Activated naive CD4-positive, alpha-beta T cell treated with anti-CD3 and anti-CD28 coated beads, Interleukin-2, amount 50 U/mL, for 24 hours (primary cell): ENCODE data around the gene MCOLN2.
A peak's percentile ranks its signal among the peaks of the same experiment; 100 is the strongest.
"Not testable (repeated sequence)": the region's sequence is repeated elsewhere in the genome, so short reads cannot be mapped to it uniquely, and the experiment has no call there.

Experiments
- H3K27ac Mint-ChIP-seq: one replicate; pipeline ENCODE4 v1.8.0; 2021; ENCODE audit warnings: mild to moderate bottlenecking, mixed read lengths
- H3K27me3 Mint-ChIP-seq: one replicate; pipeline ENCODE4 v1.8.0; 2021; ENCODE audit warnings: mixed read lengths
- H3K36me3 Mint-ChIP-seq: one replicate; pipeline ENCODE4 v1.8.0; 2021; ENCODE audit warnings: mixed read lengths
- H3K4me1 Mint-ChIP-seq: one replicate; pipeline ENCODE4 v1.8.0; 2021; ENCODE audit warnings: mixed read lengths
- H3K4me3 Mint-ChIP-seq: one replicate; pipeline ENCODE4 v1.8.0; 2021; ENCODE audit warnings: mild to moderate bottlenecking, mixed read lengths
- H3K9me3 Mint-ChIP-seq: one replicate; pipeline ENCODE4 v1.8.0; 2021; ENCODE audit warnings: mixed read lengths

Gene MCOLN2

GRCh38 chr1:84936116-84936810, 60.6 kb downstream of the MCOLN2 start:
- H3K4me1 Mint-ChIP-seq: peaks cover 5% of the 10 kb centered on the region
- H3K9me3 Mint-ChIP-seq: no peaks in the 10 kb centered on the region
- H3K27me3 Mint-ChIP-seq: no peaks in the 10 kb centered on the region
- no peak overlapping the region for H3K4me3 Mint-ChIP-seq
- H3K27ac Mint-ChIP-seq: no peak overlapping the region
- no peaks in the 10 kb centered on the region for H3K36me3 Mint-ChIP-seq

DNA sequence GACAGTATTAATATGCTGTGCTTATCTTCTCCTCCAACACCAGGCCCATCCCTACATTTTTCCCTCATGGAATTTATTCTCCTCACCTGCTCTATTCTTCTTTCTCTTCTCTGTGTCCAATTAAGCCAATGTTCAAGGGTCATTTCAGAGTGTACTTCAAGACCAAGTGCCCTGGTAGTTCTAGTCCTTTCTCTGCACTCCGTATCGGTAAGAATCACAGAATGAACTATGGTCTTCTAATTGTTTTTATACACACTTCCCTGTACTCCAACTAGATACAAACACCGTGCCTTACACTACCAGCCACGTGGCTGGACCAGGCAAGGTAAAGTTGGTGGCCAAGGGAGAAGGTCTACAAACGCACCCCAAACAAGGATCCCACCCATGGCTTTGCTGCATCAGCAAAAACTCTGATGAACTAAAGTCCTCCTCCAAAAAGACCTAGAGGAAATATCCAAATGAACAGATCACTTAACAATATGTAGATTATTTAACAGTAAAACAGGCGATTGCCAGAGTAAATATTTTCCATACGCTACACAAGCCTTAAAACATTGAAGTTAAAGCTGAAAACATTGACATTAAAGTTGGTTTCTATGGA, 63.8 kb downstream of the MCOLN2 start:
- no peak overlapping the region for H3K4me3 Mint-ChIP-seq
- no peaks in the 10 kb centered on the region for H3K27me3 Mint-ChIP-seq
- H3K27ac Mint-ChIP-seq: no peak overlapping the region
- H3K36me3 Mint-ChIP-seq: no peaks in the 10 kb centered on the region
- no peaks in the 10 kb centered on the region for H3K9me3 Mint-ChIP-seq
- peaks cover 24% of the 10 kb centered on the region for H3K4me1 Mint-ChIP-seq

DNA sequence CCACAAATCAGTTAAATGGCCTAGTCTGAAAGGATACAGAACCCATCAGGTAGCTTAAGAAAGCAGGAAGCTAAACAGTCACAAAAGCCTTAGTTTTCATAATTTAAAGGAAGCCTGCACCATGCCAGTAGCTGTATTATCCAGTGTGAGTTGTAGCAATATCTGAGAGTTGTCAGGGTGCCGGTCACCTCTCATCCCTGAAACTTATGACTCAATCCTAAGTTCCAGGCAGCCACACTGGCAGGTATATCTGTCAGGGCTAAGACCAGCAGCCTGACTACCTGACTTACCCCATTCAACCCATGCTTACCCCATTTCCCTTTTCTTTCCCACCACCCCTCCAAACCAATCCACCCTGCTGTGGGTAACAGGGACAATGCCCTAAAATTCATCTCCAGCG, 66.1 kb downstream of the MCOLN2 start:
- no peaks in the 10 kb centered on the region for H3K27me3 Mint-ChIP-seq
- H3K4me1 Mint-ChIP-seq: peaks cover 19% of the 10 kb centered on the region
- no peak overlapping the region for H3K4me3 Mint-ChIP-seq
- H3K9me3 Mint-ChIP-seq: no peaks in the 10 kb centered on the region
- no peak overlapping the region for H3K27ac Mint-ChIP-seq
- H3K36me3 Mint-ChIP-seq: no peaks in the 10 kb centered on the region

DNA sequence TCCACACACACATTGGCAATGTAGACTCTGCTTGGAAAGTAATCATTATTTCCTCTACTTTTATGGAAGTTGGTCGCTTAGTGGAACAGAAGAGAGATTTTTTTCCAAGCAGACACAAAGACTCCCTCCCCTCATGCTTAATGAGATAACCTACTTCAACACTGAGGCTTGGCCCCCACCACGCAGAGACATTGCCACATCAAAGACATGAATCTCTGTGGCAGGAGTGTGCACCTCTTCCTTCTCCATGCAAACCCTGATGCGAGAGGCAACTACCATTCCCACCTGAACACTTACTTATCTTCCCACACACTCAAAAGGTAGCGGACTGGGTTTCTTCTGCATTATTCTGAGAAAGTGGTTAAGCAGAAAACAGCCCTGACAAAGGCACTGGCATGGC, 66.6 kb downstream of the MCOLN2 start:
- no peak overlapping the region for H3K27ac Mint-ChIP-seq
- no peaks in the 10 kb centered on the region for H3K9me3 Mint-ChIP-seq
- H3K4me3 Mint-ChIP-seq: peak overlapping the region; percentile 15
- H3K36me3 Mint-ChIP-seq: no peaks in the 10 kb centered on the region
- H3K27me3 Mint-ChIP-seq: no peaks in the 10 kb centered on the region
- H3K4me1 Mint-ChIP-seq: peaks cover 19% of the 10 kb centered on the region

DNA sequence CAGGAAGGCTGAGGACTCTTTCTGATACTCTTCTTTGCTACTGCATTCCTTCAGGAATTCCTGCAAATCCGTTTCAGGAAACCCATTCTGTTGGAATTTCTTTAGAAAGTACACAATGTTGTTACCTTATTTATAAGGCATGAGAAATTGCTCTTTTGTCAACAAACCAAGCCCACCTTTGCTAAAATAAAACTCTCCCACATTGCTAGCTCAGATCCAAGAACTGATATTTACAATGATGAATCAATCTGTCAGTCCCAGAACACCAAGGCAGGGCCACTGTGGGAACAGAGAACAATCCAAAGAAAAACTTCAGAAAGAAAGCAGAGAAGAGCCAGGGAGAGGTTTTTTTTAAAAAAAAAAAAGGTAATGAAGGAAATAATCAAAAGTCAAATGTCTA, 67.3 kb downstream of the MCOLN2 start:
- no peaks in the 10 kb centered on the region for H3K36me3 Mint-ChIP-seq
- H3K4me3 Mint-ChIP-seq: no peak overlapping the region
- no peaks in the 10 kb centered on the region for H3K9me3 Mint-ChIP-seq
- H3K27ac Mint-ChIP-seq: no peak overlapping the region
- H3K27me3 Mint-ChIP-seq: no peaks in the 10 kb centered on the region
- H3K4me1 Mint-ChIP-seq: peaks cover 19% of the 10 kb centered on the region

- H3K36me3 Mint-ChIP-seq: no peaks in the 10 kb centered on the region
- peaks cover 19% of the 10 kb centered on the region for H3K4me1 Mint-ChIP-seq
- no peak overlapping the region for H3K27ac Mint-ChIP-seq
- no peaks in the 10 kb centered on the region for H3K9me3 Mint-ChIP-seq
- no peaks in the 10 kb centered on the region for H3K27me3 Mint-ChIP-seq
- no peak overlapping the region for H3K4me3 Mint-ChIP-seq
Observed at GRCh38 chr1:84928979-84929378, 67.9 kb downstream of the MCOLN2 start.

- no peaks in the 10 kb centered on the region for H3K36me3 Mint-ChIP-seq
- no peak overlapping the region for H3K27ac Mint-ChIP-seq
- no peaks in the 10 kb centered on the region for H3K27me3 Mint-ChIP-seq
- no peaks in the 10 kb centered on the region for H3K4me1 Mint-ChIP-seq
- no peak overlapping the region for H3K4me3 Mint-ChIP-seq
- no peaks in the 10 kb centered on the region for H3K9me3 Mint-ChIP-seq
Observed at GRCh38 chr1:84923317-84923716, 73.6 kb downstream of the MCOLN2 start.

DNA sequence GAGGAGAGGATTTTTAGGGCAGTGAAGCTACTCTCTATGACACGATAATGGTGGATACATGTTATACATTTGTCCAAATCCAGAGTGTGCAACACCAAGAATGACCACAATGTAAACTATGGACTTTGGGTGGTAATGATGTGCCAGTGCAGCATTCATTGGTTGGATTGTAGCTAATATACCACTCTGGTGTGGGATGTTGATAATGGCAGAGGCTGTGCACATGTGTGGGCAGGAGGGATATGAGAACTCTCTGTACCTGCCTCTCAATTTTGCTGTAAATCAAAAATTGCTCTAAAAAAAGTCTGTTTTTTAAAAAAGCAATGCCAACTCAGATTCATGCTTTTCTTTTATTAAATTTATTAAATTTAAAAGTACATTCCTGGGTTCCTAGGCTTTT, 76.8 kb downstream of the MCOLN2 start:
- H3K4me3 Mint-ChIP-seq: no peak overlapping the region
- H3K27ac Mint-ChIP-seq: no peak overlapping the region
- H3K36me3 Mint-ChIP-seq: no peaks in the 10 kb centered on the region
- no peaks in the 10 kb centered on the region for H3K4me1 Mint-ChIP-seq
- no peaks in the 10 kb centered on the region for H3K27me3 Mint-ChIP-seq
- no peaks in the 10 kb centered on the region for H3K9me3 Mint-ChIP-seq

- no peak overlapping the region for H3K4me3 Mint-ChIP-seq
- H3K36me3 Mint-ChIP-seq: no peaks in the 10 kb centered on the region
- H3K27me3 Mint-ChIP-seq: no peaks in the 10 kb centered on the region
- no peak overlapping the region for H3K27ac Mint-ChIP-seq
- H3K9me3 Mint-ChIP-seq: no peaks in the 10 kb centered on the region
- no peaks in the 10 kb centered on the region for H3K4me1 Mint-ChIP-seq
Observed at GRCh38 chr1:84919461-84919970, 77.4 kb downstream of the MCOLN2 start.

- Mint-ChIP-seq H3K9me3 (no peaks in the 10 kb centered on the region), H3K27ac (no peak overlapping the region), H3K36me3 (no peaks in the 10 kb centered on the region), H3K4me1 (no peaks in the 10 kb centered on the region), H3K27me3 (no peaks in the 10 kb centered on the region), H3K4me3 (no peak overlapping the region)
Observed at GRCh38 chr1:84918726-84919336, 78.1 kb downstream of the MCOLN2 start.

DNA sequence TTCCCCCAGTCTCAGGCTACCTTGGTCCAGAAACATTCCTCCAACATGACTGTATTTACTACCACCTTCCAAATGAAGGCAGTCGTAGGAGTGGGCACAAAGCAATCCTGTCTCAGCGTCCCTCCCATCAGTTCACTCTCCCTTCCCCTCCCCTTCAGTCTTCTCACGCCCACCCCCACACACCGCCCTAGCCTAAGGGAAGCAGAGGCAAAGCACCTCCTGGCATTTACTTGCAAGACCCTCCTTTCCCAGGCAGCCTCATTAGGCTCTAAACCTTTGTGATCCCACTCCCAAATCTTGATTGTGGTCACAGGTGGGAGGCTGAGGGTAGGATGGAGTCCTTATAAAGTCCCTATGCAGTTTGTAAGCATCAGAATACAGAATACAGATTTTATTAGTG, 80.0 kb downstream of the MCOLN2 start:
- H3K4me3 Mint-ChIP-seq: no peak overlapping the region
- no peak overlapping the region for H3K27ac Mint-ChIP-seq
- H3K4me1 Mint-ChIP-seq: no peaks in the 10 kb centered on the region
- H3K27me3 Mint-ChIP-seq: no peaks in the 10 kb centered on the region
- H3K9me3 Mint-ChIP-seq: no peaks in the 10 kb centered on the region
- no peaks in the 10 kb centered on the region for H3K36me3 Mint-ChIP-seq

DNA sequence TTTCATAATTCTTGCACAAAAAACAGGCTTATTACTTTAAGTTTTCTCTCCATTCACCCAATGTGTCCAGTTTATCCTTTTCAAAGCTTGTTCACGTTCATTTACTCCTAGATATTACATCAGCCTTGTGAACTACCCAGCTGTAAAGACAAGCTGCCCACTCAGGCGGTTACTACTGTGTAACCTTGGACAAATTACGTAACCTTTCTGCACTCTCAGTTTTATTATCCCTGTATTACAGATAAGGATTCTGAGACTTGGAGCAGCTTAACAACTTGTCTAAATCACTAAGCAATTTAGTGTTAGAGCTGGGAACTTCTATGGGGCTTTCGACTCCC, 83.4 kb downstream of the MCOLN2 start:
- Mint-ChIP-seq H3K27me3 (no peaks in the 10 kb centered on the region), H3K4me1 (no peaks in the 10 kb centered on the region), H3K27ac (no peak overlapping the region), H3K36me3 (no peaks in the 10 kb centered on the region), H3K4me3 (no peak overlapping the region), H3K9me3 (no peaks in the 10 kb centered on the region)

DNA sequence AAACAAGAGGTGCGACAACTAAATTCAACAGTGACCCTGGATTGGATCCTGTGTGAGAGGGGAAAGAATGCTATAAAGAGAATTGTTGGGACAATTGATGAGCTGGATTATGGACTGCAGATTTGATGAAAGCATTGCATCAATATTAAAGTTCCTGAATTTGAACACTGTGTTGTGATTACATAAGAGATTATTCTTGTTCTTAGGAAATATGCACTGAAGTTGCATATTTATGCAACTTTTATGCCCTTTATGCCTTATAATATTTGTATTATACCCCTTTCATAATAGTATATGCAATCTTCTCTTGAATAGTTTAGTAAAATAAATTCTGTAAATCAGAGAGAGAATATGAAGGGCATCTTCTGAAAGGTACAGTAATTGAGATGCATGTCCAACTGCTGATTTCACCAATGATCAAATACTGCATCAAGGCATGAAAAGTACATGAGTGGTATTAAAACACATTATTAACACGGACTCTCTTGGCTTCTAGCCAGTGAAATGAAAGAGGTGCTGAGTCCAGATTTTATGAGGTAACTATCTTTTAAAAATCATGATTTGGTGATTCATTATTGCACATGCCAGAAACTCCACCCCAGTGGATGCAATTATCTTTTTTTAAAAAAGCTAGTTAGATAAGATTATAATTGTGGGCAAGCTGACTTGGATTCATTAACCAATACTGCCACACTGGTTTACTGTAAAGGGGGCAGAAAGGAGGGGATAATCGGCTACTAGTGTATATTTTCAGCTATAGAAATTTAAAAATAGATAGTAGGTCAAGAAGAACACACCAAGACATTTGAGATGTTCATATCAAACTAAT, 84.0 kb downstream of the MCOLN2 start:
- H3K4me1 Mint-ChIP-seq: no peaks in the 10 kb centered on the region
- H3K27ac Mint-ChIP-seq: no peak overlapping the region
- no peak overlapping the region for H3K4me3 Mint-ChIP-seq
- no peaks in the 10 kb centered on the region for H3K36me3 Mint-ChIP-seq
- no peaks in the 10 kb centered on the region for H3K27me3 Mint-ChIP-seq
- H3K9me3 Mint-ChIP-seq: no peaks in the 10 kb centered on the region

- H3K4me1 Mint-ChIP-seq, H3K27me3 Mint-ChIP-seq, H3K36me3 Mint-ChIP-seq, H3K27ac Mint-ChIP-seq, H3K4me3 Mint-ChIP-seq, H3K9me3 Mint-ChIP-seq: not testable (repeated sequence)
Observed at GRCh38 chr1:84908746-84909464, 88.0 kb downstream of the MCOLN2 start.

DNA sequence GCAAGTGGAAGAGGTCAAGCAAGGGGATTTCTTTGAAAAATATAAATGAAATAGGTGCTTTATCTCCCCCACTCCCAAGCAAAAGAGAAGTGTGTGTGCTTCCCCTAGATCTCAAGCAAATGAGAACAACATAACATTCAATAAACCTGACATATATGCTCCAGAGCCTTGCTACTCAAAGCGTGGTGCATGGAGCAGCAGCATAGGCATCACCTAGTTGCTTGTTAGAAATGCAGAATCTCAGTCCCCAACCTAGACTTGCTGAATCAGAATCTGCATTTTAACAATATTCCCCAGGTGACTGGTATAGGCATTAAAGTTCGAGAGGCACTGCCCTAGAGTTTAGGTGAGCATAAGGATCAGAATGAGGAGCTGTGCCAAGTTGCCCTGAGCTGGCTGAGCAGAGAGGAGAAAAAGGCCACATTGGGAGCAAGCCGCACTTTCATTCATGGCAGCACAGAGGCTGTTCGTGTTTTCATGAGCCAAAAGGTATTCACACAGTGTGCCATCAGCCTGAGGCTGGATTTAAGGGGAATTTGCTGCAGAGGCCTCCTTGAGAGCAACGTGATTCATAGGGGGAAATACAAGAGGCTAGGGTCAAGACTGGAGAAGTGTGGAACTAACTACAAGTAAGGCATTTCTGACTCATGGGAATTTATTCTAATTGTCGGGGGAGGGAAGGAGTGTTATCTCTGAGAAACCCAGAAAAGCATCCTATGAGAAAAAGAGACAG, 89.7 kb downstream of the MCOLN2 start:
- H3K9me3 Mint-ChIP-seq: peaks cover 3% of the 10 kb centered on the region
- no peak overlapping the region for H3K4me3 Mint-ChIP-seq
- H3K27ac Mint-ChIP-seq: no peak overlapping the region
- H3K4me1 Mint-ChIP-seq: peaks cover 7% of the 10 kb centered on the region
- no peaks in the 10 kb centered on the region for H3K27me3 Mint-ChIP-seq
- H3K36me3 Mint-ChIP-seq: peaks cover under 1% of the 10 kb centered on the region
